Breast epithelium (tissue), 4 donors: ENCODE data around the gene KCNJ18. TPM values are rescaled to one million over a fixed set of nuclear protein-coding genes. Genes with fewer than 3 reads are reported as not detected.
"Not testable (repeated sequence)": the region's sequence is repeated elsewhere in the genome, so short reads cannot be mapped to it uniquely, and the experiment has no call there.

Experiments
- DNase-seq, 2 donors: peaks; one replicate each; pipeline ENCODE4 v3.0.0-alpha.2; 2019; ENCODE audit warnings: low spot score in 2 of 2
- H3K27ac ChIP-seq, 2 donors: fragments of 200-600 bp; sonication (generic) in 1 of 2; one replicate each; pipeline ENCODE4 v1.5.1; 2016 to 2019; ENCODE audit warnings: mild to moderate bottlenecking in 1 of 2
- H3K27me3 ChIP-seq, 2 donors: fragments of 200-600 bp; sonication (generic) in 1 of 2; one replicate each; pipeline versions ENCODE4 v1.5.1 to v1.6.0; 2017 to 2019; ENCODE audit warnings: control low read depth in 1 of 2, mild to moderate bottlenecking in 1 of 2
- H3K36me3 ChIP-seq: fragments of 200-600 bp; one replicate; pipeline ENCODE4 v1.5.1; 2019
- H3K4me1 ChIP-seq, 2 donors: fragments of 200-600 bp; sonication (generic); one replicate each; pipeline ENCODE4 v1.5.1; 2016 to 2019; ENCODE audit warnings: control low read depth in 1 of 2
- H3K4me3 ChIP-seq, 3 donors: fragments of 200-600 bp; sonication (generic); 1 replicate in 2 of 3; 2 replicates in 1 of 3; pipeline ENCODE4 v1.5.1; 2016 to 2019; ENCODE audit warnings: mild to moderate bottlenecking in 3 of 3, moderate library complexity in 2 of 3
- H3K9me3 ChIP-seq, 2 donors: fragments of 200-600 bp; sonication (generic) in 1 of 2; one replicate each; pipeline ENCODE4 v1.5.1; 2016 to 2019; ENCODE audit warnings: control low read depth in 1 of 2
- intact Hi-C: fragments of 100-400 bp; cut with DNase I; formaldehyde crosslinking; loops from one replicate; pipeline ENCODE4 v1.15.1; 2023; ENCODE audit warnings: low total_unique reads
- total RNA-seq, 3 donors: library from RNA; depleted of rRNA; stranded (reverse); fragments of >200 nt; gene quantifications; one replicate each; pipeline ENCODE4 v1.1.0, GENCODE V29; 2016

Gene KCNJ18
- not detected for total RNA-seq

- intact Hi-C loops, result not testable (repeated sequence)
Observed at GRCh38 chr17:21691883-21692703, at the start of gene KCNJ18. TSS of gene KCNJ18 (plus strand) at chr17:21692523. CDS start at chr17:21702787, 10,264 bp downstream.

GRCh38 chr17:21648125-21648524 is 44.2 kb upstream of the KCNJ18 start:
- H3K4me3 ChIP-seq, H3K36me3 ChIP-seq, DNase-seq, intact Hi-C loops, H3K27me3 ChIP-seq, H3K4me1 ChIP-seq, H3K9me3 ChIP-seq, H3K27ac ChIP-seq: not testable (repeated sequence)

More at GRCh38 chr17:21691883-21692703, at the start of gene KCNJ18:
- H3K9me3 ChIP-seq, DNase-seq, H3K4me1 ChIP-seq, H3K27me3 ChIP-seq, H3K4me3 ChIP-seq, H3K36me3 ChIP-seq, H3K27ac ChIP-seq: not testable (repeated sequence)

GRCh38 chr17:21650043-21650442 is 42.3 kb upstream of the KCNJ18 start:
- H3K4me3 ChIP-seq, H3K36me3 ChIP-seq, H3K9me3 ChIP-seq, H3K4me1 ChIP-seq, H3K27me3 ChIP-seq, H3K27ac ChIP-seq, DNase-seq, intact Hi-C loops: not testable (repeated sequence)

- intact Hi-C loops, DNase-seq: not testable (repeated sequence)
Observed at GRCh38 chr17:21652049-21652448, 40.3 kb upstream of the KCNJ18 start.

GRCh38 chr17:21653211-21653610 is 39.1 kb upstream of the KCNJ18 start:
- DNase-seq, H3K27ac ChIP-seq, H3K4me3 ChIP-seq, H3K4me1 ChIP-seq, H3K9me3 ChIP-seq, H3K27me3 ChIP-seq, H3K36me3 ChIP-seq, intact Hi-C loops: not testable (repeated sequence)

More at GRCh38 chr17:21652049-21652448, 40.3 kb upstream of the KCNJ18 start:
- not testable (repeated sequence) for H3K4me1 ChIP-seq, H3K36me3 ChIP-seq, H3K27me3 ChIP-seq, H3K4me3 ChIP-seq, H3K27ac ChIP-seq, H3K9me3 ChIP-seq

GRCh38 chr17:21656518-21657309 is 35.6 kb upstream of the KCNJ18 start:
- H3K4me1 ChIP-seq, H3K9me3 ChIP-seq, intact Hi-C loops, H3K4me3 ChIP-seq, H3K36me3 ChIP-seq, H3K27me3 ChIP-seq, H3K27ac ChIP-seq, DNase-seq: not testable (repeated sequence)

GRCh38 chr17:21659635-21660034 is 32.7 kb upstream of the KCNJ18 start:
- H3K9me3 ChIP-seq, H3K4me3 ChIP-seq, DNase-seq, H3K27ac ChIP-seq, intact Hi-C loops, H3K27me3 ChIP-seq, H3K36me3 ChIP-seq, H3K4me1 ChIP-seq: not testable (repeated sequence)

GRCh38 chr17:21661455-21661854 is 30.9 kb upstream of the KCNJ18 start:
- H3K36me3 ChIP-seq, H3K9me3 ChIP-seq, H3K27ac ChIP-seq, intact Hi-C loops, H3K27me3 ChIP-seq, H3K4me1 ChIP-seq, H3K4me3 ChIP-seq, DNase-seq: not testable (repeated sequence)

- H3K4me3 ChIP-seq, H3K27me3 ChIP-seq, H3K4me1 ChIP-seq, H3K9me3 ChIP-seq, H3K27ac ChIP-seq, intact Hi-C loops, DNase-seq, H3K36me3 ChIP-seq: not testable (repeated sequence)
Observed at GRCh38 chr17:21663166-21663565, 29.2 kb upstream of the KCNJ18 start.

- H3K4me3 ChIP-seq, intact Hi-C loops, H3K9me3 ChIP-seq, H3K4me1 ChIP-seq, DNase-seq, H3K27me3 ChIP-seq, H3K36me3 ChIP-seq, H3K27ac ChIP-seq: not testable (repeated sequence)
Observed at GRCh38 chr17:21663614-21664474, 28.5 kb upstream of the KCNJ18 start.

GRCh38 chr17:21665171-21665570 is 27.2 kb upstream of the KCNJ18 start:
- H3K4me3 ChIP-seq, H3K9me3 ChIP-seq, DNase-seq, H3K4me1 ChIP-seq, H3K36me3 ChIP-seq, H3K27me3 ChIP-seq, intact Hi-C loops, H3K27ac ChIP-seq: not testable (repeated sequence)

GRCh38 chr17:21665935-21666493 is 26.3 kb upstream of the KCNJ18 start:
- H3K27ac ChIP-seq, H3K36me3 ChIP-seq, DNase-seq, intact Hi-C loops, H3K27me3 ChIP-seq, H3K4me1 ChIP-seq, H3K4me3 ChIP-seq, H3K9me3 ChIP-seq: not testable (repeated sequence)
